HuH-7.5 (cell line): ENCODE data around the gene ZNF101.

ENCODE experiments used
- DNase-seq: peaks from one replicate; pipeline ENCODE4 v3.0.0; 2011; ENCODE audit warnings: low spot score

ZNF101 gene

GRCh38 chr19:19711934-19712828, 43.5 kb downstream of the ZNF101 start:
- no peak for DNase-seq

GRCh38 chr19:19719798-19720197, 51.2 kb downstream of the ZNF101 start:
- no peak for DNase-seq

DNA sequence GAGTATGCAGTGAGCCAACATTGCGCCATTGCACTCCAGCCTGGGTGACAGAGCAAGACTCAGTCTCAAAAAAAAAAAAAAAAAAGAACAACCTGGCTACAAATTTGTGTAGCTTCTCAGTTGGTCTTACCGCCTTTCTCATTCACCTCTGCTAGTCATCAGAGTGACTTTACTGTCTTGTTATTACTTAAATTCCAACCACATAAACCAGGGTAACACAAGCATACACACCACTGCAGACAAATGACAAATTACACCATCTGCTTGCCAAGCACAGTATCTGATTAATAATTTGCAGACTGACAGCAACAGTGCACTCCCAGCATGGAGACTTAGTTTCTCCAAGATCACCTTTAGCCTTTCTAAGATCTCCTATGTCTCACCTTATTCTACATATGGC, 53.3 kb downstream of the ZNF101 start:
- no peak for DNase-seq

DNA sequence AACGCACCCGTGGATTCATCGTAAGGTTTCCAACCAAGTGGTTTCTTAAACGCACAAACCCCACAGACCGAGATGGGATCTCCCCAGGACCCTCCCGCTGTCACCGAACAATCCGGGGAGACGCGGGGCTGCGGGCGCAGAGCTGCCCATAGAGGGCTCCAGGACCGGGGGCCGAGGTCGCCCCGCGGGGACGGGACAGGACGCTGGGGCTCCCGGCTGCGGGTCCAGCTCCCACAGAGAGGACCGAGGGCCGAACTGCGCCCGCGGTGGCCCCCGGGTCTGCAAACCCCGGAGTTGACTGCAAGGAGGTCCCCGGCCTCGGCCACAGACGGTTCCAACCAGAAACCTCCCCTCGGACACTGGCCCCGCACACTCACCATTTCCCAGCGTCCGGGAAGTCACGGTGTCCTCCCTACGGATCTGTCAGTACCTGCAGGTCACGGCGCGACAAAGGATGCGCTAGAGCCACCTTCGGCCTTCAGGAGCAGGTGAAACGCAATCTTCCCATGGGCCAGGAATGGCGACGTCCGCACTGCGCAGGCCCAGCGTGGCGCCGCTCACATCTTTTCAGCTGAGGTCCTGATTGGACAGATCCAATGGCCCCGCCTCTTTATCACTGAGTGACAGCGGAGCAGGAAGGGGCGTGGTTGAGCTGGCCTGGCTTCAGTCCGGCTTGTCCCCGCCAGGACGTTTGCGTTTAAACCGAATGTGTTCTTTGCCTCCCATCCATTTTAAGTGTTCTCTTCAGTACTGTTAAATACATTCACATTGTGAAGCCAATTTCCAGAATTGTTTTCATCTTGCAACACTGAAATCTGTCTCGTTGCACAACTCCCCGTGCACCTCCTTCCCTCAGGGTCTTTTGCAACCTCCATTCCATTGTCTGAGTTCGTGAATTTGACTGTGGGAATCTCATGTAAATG, 64.2 kb downstream of the ZNF101 start, which contains the start of gene ZNF14:
TSS of gene ZNF14 (minus strand) at position 534 of the 923 bp plus-strand sequence. CDS start at position 380, 154 bp downstream.
- peak; percentile 100 for DNase-seq
